SK-MEL-5 (cell line): ENCODE data around the gene HSF2BP. TPM values are rescaled to one million over a fixed set of nuclear protein-coding genes. Genes with fewer than 3 reads are reported as not detected.
"Not testable (repeated sequence)": the region's sequence is repeated elsewhere in the genome, so short reads cannot be mapped to it uniquely, and the experiment has no call there.

Experiments used
- DNase-seq: peaks from one replicate; pipeline ENCODE4 v3.0.0-alpha.2; 2016; ENCODE audit warnings: low read depth, low spot score
- in situ Hi-C: cut with HindIII; loops from 2 replicates; pipeline ENCODE4 v1.10.0; 2016; ENCODE audit warnings: low sequenced_read_pairs, high pct_unique_total_duplicates, low pct_unique_long_range_greater_than_20kb
- total RNA-seq: library from RNA; depleted of rRNA; stranded (reverse); fragments of >200 nt; shearing (Covaris generic); gene quantifications from 2 replicates; pipeline ENCODE4 v1.2.3, GENCODE V29; 2014

The HSF2BP gene
- total RNA-seq, 1 experiment from 2014 or later: 0.77 TPM

DNA sequence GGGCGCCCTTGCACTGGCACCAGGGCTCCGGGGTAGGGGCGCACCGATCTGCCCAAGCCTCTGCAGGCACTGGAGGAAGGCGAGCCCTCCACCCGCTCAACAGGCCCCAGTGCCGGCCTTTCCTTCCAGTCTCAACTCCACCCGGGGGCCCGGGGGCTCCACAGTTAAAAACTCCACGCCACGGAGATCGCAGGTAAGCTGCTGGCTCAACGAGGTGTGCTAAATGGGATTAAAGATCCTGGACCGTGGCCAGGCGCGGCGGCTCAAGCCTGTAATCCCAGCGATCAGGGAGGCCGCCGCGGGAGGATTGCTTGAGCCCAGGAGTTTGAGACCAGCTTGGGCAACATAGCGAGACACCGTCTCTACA is 536 bp downstream of the HSF2BP start:
- in situ Hi-C loops: no loop called here
- DNase-seq: no peak

DNA sequence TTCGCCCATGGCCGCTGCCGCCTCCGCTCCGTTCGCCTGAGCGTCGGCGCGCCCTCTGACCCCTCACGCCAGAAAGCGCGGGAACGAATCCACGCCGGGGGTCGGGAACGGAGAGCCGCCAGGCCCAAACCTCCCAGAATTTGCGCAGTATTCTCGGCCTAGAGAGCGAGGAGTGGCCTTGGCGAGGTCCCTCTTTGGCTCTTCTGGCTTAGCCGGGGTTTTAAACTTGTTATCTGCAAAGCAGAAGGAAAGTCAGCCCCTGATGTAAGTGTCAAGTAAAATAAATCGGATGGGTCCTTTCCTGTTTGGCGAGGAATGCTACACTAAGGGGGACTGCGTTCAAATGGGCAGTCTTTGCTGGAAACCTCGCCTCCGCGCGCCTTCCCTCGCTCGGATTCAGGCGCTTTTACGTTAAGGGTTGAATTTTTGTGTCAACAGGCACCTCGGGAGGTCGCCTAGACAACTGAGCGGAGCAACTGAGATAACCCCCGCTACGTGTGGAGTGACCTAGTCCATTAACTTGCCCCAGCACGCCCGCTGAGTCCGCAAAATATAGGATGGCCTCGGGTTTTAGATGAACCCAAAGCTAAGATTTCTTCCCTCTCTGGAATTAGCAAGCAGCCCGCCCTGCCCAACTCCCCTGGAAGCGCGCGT is 1.1 kb downstream of the HSF2BP start:
- in situ Hi-C loops: no loop called here
- no peak for DNase-seq

DNA sequence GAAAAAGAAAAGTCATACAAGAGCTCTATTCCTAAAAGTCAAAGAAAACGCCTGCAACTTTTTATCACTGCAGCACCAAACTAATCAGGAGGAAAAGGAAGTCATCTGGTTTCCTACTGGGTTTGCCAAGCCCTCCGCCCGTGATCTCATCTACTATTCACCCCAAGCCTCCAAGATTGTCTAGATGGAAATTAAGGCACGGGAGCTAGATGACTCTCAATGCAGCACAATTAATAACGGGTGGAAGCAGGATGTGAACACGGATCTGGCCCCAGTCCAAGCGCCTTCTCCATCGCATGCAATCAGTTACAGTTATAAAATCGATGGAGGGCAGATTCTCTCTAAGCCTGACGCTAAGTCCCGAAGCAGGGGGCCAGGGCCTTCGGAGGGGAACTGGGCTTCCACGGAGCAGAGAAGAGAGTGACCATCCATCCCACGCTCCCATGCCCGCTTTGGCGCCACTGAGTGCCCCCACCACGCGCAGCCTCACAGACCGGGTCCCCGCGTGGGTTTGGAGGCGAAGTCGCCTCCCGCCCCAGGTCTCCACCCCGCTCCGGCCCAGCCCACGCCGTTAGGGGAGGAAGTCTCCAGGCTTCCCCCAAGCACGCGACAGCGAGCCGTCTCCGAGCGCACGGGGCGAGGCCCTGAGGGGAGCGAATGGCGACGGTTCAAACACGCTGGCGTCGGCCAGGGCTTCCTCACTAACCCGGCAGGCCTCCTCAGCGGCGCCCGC is 1.8 kb downstream of the HSF2BP start:
- in situ Hi-C loops: no loop called here
- DNase-seq: no peak

DNA sequence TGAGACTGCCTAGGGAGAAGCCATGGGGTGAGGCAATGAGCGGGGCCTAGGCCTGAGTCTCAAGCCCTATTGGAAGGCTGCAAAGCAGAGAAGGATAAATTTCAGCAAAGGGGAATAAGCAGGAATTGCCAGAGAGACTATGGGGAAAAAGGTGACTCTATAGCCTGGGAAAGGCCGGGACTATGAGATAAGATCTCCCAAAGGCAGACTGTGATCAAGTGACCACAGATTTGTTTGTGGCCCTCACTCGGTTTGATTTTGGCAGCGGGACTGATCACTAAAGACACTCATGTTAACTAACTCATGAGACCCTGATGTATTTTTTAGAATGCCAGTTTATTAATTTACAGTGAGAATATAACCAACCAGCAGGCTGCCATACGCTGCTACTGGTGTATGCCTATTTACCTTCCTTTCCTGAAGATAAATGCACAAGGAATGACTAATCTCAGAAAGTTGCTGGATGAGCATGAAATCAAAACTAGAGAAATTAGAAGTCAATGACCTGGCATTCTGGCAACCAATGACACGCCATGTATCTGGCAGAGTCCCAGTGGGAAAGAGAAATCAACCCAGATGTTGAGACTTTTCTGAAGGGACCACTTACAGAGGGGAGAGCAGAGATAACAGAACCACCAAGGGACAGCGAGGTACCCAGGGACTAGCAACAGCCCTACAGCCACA is 4.3 kb downstream of the HSF2BP start:
- in situ Hi-C loops: no loop called here
- DNase-seq: no peak

DNA sequence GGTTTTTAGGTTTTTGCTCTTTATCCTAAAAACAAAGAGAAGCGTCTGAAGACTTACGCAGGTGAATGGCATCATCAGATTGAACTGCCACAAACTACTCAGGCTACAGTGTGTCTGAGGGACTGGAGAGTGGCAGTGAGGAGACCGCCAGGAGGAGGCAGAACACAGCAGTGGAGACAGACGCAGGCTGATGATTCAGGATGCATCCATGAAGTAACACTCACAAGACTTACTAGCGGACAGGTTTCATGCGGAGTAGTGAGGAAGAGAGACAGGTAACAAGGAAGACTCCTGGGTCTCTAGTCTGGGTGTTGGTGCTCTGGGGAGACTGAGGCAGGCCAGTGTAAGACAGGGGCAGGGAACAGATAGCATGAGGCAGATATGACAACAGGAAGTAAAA is 5.7 kb downstream of the HSF2BP start:
- no peak for DNase-seq
- in situ Hi-C loops: no loop called here

DNA sequence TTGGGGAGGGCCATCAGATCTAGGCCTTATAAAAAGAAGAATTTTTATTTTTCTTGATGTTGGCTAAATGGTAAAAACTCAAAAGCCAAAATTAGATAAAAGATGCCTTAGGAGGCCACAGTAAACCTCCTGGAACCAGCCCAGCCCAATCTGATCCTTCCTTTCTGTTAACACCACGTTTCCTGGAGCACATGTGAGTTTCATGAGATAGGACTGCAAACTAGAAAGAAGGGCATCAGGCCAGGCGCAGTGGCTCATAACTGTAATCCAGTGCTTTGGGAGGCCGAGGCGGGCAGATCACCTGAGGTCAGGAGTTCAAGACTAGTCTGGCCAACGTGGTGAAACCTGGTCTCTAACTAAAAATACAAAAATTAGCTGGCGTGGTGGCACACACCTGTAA is 6.7 kb downstream of the HSF2BP start:
- in situ Hi-C loops: no loop called here
- no peak for DNase-seq

DNA sequence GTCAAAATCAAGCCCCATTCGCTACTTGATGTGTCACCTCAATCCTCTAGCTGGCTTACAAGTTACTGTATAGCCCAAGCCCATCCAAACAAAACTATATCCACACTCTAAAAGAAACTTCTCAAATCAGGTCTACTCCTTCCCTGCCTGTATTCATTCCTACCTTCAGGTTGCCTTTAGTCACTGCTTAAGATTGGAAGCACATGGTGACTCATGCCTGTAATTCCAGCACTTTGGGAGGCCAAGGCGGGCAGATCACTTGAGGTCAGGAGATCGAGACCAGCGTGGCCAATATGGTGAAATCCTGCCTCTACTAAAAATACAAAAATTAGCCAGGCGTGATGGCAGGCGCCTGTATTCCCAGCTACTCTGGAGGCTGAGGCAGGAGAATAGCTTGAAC is 7.4 kb downstream of the HSF2BP start:
- in situ Hi-C loops: not testable (repeated sequence)

DNA sequence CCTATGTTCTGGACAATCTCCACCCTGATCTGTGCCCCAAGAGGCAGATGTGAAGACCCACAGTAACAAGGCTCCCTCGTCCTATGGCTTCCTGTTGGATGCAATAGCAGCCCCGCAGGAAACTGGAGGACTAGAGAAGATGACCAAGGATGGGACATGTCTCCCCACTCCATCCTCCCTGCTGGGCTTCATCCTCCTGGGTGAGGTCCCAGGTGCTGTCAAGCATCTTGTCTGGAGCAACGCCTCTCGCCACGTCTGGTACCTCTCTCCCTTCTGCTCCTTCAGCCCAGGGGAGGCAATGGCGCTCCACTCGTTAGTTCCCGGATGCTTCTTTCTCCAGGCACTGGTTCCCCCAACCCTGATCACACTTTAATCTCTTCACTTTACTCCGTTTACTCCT is 11.1 kb downstream of the HSF2BP start:
- in situ Hi-C loops: no loop called here

More for the DNA sequence above, 7.4 kb downstream of the HSF2BP start:
- DNase-seq: not testable (repeated sequence)

DNA sequence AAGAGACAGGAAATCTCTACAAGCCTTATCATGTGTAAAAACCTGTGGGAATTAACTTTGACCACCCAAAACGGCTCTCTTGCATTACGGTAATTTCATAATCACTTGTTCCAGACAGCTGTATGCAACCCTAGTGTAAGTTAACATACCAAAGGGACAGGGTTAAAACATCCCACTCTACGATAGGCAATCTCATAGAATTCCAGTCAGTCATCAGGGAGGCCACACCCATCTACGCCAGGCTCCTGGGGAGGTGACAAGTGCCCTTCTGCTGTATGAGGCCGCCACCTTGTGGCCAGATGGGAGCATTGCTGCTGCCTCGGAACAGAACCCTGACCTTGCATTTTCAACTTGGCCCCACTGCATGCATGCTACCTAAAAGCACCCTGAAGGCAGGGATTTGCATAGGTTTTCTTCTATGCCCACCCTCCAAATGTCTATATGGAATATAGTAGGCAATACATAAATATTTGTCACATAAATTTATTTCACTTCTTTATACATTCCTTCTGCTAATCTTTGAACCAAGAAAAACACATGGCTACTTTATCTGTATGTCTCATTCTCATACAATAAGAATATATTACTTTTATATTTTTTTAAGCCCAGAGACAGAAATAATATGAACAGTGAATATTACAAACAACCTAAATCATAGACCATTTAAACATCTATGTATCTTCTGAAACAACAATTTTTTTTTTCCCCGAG is 12.6 kb downstream of the HSF2BP start:
- peak; percentile 89 for DNase-seq
- in situ Hi-C loops: no loop called here

More for the DNA sequence above, 11.1 kb downstream of the HSF2BP start:
- DNase-seq: no peak

DNA sequence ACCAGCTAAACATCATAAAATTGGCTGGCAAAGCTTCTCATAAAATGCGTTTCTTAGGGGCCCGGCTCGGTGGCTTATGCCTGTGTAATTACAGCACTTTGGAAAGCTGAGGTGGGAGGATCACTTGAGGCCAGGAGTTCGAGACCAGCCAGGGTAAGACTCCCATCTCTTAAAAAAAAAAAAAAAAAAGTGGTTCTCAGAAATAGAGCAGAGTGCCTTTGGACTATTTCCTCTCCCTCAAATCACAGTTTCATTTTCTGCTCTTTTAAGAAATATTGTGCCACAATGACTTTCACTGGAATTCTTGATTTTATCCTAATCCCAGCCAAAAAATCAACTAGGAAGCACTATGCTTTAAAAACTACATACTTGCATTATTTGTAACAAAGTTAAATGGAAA is 13.3 kb downstream of the HSF2BP start:
- DNase-seq: no peak
- in situ Hi-C loops: no loop called here

DNA sequence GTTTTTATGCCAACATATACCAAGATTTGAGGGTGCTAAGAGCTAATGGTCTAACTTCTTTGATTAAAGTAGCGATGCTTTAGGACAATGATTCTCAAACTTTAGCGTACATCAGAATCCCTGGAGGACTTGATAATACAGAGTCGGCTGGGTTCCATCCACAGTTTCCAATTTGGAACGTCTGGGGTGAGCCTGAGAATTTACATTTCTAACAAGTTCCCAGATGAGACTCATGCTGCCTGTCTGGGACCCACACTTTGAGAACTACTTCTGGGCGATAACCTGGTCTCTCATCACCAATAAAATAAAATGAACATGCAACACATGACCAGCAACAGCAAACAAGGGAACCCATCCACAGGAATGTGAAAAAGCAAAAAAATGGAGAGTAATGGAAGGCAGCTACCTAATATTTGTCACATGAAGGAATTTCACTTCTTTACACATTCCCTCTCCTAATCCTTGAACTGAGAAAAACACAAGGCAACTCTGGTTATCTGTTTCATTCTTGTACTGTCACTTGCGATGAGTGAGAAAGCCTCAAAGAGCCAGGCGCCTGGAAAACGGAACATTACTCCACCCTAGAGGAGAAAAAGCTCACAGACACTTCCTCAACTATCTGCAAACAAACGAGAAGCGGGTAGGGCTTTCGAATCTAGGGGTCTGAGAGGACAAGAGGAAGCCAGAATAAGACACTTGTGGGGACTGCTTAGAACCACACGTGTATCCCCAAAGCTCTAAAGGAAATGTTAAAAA is 14.0 kb downstream of the HSF2BP start:
- DNase-seq: peak; percentile 70
- in situ Hi-C loops: no loop called here

DNA sequence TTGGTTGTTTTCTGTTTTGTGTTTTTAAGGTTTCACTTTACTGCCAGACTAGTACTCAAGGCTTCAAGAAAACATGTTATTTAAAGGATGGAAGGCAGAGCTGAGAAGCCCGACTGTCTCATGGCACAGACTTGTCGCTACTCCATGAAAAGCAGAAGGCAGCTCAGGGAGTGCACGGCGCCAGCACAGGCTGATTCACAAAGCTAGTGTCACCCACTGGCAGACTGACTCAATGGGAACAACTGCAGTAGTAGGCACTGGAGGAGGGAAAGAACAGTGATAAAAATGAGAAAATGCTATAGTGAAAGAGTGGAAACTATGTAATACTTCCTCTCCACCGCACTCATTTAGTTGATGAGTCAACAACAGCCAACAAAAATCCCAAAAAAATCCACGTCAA is 14.7 kb downstream of the HSF2BP start:
- DNase-seq: no peak
- in situ Hi-C loops: no loop called here

DNA sequence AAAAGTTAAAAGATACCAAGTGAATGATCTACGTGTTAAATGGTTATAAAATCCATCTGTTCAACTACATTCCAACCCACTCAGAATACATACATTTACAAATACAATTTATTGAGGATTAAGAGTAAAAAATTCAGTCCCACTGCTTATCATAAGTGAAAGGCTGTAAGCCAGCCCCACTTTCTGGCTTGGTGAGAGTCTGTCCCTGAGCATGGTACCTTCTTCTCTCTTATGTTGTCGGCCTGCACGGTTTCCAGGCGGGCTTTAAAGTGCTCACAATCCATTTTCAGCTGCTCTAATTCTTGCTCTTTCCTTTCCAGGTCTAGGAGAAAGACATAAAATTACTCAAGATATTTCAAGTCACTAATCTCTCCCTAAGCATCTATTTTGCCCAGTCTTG is 15.2 kb downstream of the HSF2BP start:
- DNase-seq: no peak

DNA sequence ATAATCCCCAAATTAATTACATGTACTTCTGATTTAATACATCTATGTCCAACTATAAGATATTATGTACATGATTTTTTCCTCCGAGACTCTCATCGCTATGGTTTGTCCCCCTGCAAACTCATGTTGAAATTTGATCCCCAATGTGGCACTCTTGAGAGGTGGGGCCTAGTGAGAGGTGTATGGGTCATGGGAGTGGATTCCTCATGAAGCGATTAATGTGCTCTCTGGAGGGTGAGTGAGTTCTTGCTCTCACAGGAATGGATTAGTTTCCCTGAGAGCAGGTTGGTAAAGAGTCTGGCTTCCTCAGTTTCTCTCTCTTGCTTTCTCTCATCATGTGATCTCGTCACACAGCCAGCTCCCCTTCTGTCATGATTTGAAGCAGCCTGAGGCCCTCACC is 16.1 kb downstream of the HSF2BP start:
- no peak for DNase-seq
- in situ Hi-C loops: no loop called here

More for the DNA sequence above, 15.2 kb downstream of the HSF2BP start:
- in situ Hi-C loops: no loop called here

DNA sequence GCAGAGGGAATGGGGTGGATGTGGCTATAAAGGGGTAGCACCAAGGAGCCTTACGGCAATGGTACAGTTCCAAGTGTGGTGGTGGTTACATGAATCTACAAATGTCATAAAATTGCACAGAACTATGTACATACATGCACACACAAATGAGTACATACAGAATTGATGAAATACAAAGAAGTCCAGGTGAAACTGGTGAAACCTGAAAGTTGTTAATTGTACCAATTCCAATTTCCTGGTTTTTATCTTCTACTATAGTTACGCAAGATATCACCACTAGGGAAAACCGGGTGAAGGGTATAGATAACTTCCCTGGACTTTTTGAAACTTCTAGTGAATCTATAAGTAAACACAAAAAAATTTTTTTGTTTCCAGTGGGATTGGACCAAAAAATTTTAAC is 18.9 kb downstream of the HSF2BP start:
- DNase-seq: no peak
- in situ Hi-C loops: no loop called here

DNA sequence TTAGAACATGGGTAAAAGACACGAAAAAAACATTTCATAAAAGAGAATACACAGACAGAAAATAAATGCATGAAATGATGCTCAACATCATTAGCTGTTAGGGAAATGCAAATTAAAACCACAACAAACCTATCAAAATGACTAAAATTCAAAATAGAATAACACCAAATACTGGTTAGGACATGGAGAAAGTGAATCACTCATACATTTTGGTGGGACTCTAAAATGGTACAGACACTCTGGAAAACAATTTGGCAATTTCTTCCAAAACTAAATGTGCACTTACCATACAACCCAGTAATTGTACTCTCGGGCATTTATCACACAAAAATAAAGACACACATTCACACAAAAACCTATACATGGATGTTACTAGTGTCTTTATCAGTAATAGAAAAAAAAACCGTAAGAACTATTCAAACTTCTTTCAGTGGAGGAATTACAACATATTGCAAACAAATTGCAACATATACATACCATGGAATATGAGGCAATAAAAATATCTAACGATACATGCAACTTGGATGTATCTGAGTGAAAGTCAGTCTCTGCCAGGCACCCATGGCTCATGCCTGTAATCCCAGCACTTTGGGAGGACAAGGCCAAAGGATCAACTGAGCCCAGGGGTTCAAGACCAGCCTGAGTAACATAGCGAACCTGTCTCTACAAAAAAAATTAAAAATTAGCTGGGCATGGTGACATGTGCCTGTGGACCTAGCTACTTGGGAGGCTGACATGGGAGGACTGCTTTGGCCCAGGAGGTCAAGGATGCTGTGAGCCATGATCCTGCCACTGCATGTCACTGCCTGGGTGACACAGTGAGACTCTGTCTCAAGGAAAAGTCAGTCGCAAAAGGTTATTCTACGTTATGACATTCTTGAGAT is 19.6 kb downstream of the HSF2BP start:
- DNase-seq: no peak

More for the DNA sequence above, 19.6 kb downstream of the HSF2BP start:
- in situ Hi-C loops: no loop called here
